Cardiac muscle cell (in vitro differentiated cells and primary cell): ENCODE results near the gene RBMS1. TPM values are rescaled to one million over a fixed set of nuclear protein-coding genes. Genes with fewer than 3 reads are reported as not detected.

Experiments
- DNase-seq, 2 donors: peaks; one replicate each; pipeline versions ENCODE4 v3.0.0 to v3.0.0-alpha.2; 2010 to 2017; ENCODE audit warnings: low read depth in 1 of 2, low spot score in 1 of 2
- H3K27ac ChIP-seq: fragments of 200-600 bp; sonication (generic); 2 replicates; pipeline ENCODE4 v1.5.1; 2016
- H3K27me3 ChIP-seq: fragments of 200-600 bp; sonication (generic); 2 replicates; pipeline ENCODE4 v1.6.0; 2016; ENCODE audit warnings: control low read depth
- H3K36me3 ChIP-seq: fragments of 200-600 bp; sonication (generic); 2 replicates; pipeline ENCODE4 v1.5.1; 2016; ENCODE audit warnings: control low read depth
- H3K4me1 ChIP-seq: fragments of 200-600 bp; sonication (generic); 2 replicates; pipeline ENCODE4 v1.8.1; 2017; ENCODE audit warnings: low read depth, mild to moderate bottlenecking, mixed run types
- H3K4me3 ChIP-seq: fragments of 200-600 bp; sonication (generic); 2 replicates; pipeline ENCODE4 v1.5.1; 2016; ENCODE audit warnings: mild to moderate bottlenecking
- H3K9me3 ChIP-seq: fragments of 200-600 bp; sonication (generic); 2 replicates; pipeline ENCODE4 v1.5.1; 2017; ENCODE audit warnings: low read depth, mild to moderate bottlenecking, control low read depth
- polyA plus RNA-seq: library from polyadenylated mRNA; unstranded; fragments of >200 nt; fragmentation: Nextera tagmentation; extraction: Ambion mirVana; gene quantifications from 2 replicates; pipeline ENCODE4 v1.2.1, GENCODE V29; 2016
- total RNA-seq: library from RNA; depleted of rRNA; stranded (reverse); fragments of >200 nt; gene quantifications from 2 replicates; pipeline ENCODE4 v1.2.3, GENCODE V29; 2016
- TF ChIP-seq, protein P1 (sequence below): IDR thresholded peaks from 2 replicates; pipeline ENCODE4 v1.5.1; 2012; ENCODE audit warnings: low read depth, mild to moderate bottlenecking, low read length

The RBMS1 gene
- total and polyA plus RNA-seq, 2 experiments from 2014 or later: 89.5 to 99.9 TPM

GRCh38 chr2:160408173-160408958, 85.2 kb downstream of the RBMS1 start:
- Histone ChIP-seq H3K4me3 (peak overlapping the region; percentile 23), H3K4me1 (peaks cover 31% of the 10 kb centered on the region), H3K27ac (peak overlapping the region; percentile 16), H3K9me3 (no peaks in the 10 kb centered on the region), H3K36me3 (no peaks in the 10 kb centered on the region), H3K27me3 (no peaks in the 10 kb centered on the region)
- DNase-seq: no peak
- TF ChIP-seq, protein P1, sequence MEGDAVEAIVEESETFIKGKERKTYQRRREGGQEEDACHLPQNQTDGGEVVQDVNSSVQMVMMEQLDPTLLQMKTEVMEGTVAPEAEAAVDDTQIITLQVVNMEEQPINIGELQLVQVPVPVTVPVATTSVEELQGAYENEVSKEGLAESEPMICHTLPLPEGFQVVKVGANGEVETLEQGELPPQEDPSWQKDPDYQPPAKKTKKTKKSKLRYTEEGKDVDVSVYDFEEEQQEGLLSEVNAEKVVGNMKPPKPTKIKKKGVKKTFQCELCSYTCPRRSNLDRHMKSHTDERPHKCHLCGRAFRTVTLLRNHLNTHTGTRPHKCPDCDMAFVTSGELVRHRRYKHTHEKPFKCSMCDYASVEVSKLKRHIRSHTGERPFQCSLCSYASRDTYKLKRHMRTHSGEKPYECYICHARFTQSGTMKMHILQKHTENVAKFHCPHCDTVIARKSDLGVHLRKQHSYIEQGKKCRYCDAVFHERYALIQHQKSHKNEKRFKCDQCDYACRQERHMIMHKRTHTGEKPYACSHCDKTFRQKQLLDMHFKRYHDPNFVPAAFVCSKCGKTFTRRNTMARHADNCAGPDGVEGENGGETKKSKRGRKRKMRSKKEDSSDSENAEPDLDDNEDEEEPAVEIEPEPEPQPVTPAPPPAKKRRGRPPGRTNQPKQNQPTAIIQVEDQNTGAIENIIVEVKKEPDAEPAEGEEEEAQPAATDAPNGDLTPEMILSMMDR: no peak

DNA sequence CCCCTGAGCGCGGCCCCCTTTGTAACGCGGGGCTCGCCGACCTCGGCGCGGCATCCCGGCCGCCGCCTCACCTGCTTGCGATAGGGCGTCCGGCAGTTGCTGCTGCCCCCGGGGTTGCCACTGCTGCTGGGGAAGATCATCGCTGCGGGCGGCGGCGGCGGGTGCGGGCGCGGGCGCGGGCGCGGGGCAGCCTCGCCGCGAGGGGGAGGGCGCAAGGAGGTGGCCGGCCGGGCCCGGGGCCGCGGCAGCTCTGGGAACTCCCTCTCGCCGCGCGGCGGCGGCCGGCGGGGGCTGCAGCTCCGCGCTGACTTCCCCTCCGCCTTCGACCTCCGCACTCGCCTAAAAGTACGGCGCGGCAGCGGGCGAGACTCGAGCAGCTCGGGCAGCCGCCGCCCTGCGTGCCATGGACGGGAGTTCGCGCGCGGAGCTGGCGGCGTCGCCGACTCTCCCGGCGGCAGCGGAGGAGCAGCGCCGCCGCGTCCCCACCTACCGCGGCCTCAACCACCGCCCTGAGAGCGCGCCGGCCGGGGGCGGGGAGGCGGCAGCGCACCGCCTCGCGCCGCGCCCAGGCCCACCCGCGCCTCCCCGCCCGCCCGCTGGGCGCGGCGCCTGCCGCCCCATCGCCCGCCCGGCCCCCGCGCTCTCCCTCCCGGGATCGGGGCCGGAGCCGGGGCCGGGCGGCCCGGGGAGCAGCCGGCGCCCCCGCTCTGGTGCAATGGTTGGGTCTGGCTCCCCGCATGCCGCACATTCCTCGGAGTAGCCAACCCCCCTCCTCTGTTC, 86.0 kb downstream of the RBMS1 start:
- Histone ChIP-seq H3K4me1 (peaks cover 37% of the 10 kb centered on the region), H3K27ac (peak overlapping the region; percentile 82), H3K27me3 (no peaks in the 10 kb centered on the region), H3K9me3 (no peaks in the 10 kb centered on the region), H3K4me3 (peak overlapping the region; percentile 90), H3K36me3 (no peaks in the 10 kb centered on the region)
- DNase-seq: peak; percentile 66 to 85
- TF ChIP-seq, protein P1: no peak

- H3K4me3 ChIP-seq: peak overlapping the region; percentile 90
- no peaks in the 10 kb centered on the region for H3K36me3 ChIP-seq
- H3K27ac ChIP-seq: peak overlapping the region; percentile 82
- H3K27me3 ChIP-seq: no peaks in the 10 kb centered on the region
- no peaks in the 10 kb centered on the region for H3K9me3 ChIP-seq
- H3K4me1 ChIP-seq: peaks cover 43% of the 10 kb centered on the region
- TF ChIP-seq, protein P1: no peak
- peak; percentile 54 to 76 for DNase-seq
Observed at GRCh38 chr2:160406591-160407392, 86.8 kb downstream of the RBMS1 start.

GRCh38 chr2:160405077-160405867, 88.3 kb downstream of the RBMS1 start:
- Histone ChIP-seq H3K27me3 (no peaks in the 10 kb centered on the region), H3K4me3 (peak overlapping the region; percentile 90), H3K27ac (no peak overlapping the region), H3K4me1 (peaks cover 48% of the 10 kb centered on the region), H3K36me3 (no peaks in the 10 kb centered on the region), H3K9me3 (no peaks in the 10 kb centered on the region)
- TF ChIP-seq, protein P1: no peak
- no peak for DNase-seq
